GM06990 (cell line): Measurements from ENCODE around the gene UBE3B.

Experiments
- DNase-seq: peaks from one replicate; pipeline ENCODE4 v3.0.0-alpha.2; 2011; ENCODE audit not compliant: insufficient read length; ENCODE audit errors: extremely low read depth
- H3K27me3 ChIP-seq: replicated peaks from 2 replicates; pipeline ENCODE4 v1.6.0; 2011; ENCODE audit warnings: low read length; ENCODE audit not compliant: control insufficient read depth, insufficient read depth
- H3K36me3 ChIP-seq: 2 replicates; pipeline ENCODE4 v1.5.1; 2011; ENCODE audit warnings: low read length; ENCODE audit not compliant: control insufficient read depth, insufficient read depth
- H3K4me3 ChIP-seq: replicated peaks from 2 replicates; pipeline ENCODE4 v1.5.1; 2011; ENCODE audit warnings: low read depth, mild to moderate bottlenecking, control low read depth, low read length
- CTCF ChIP-seq: IDR thresholded peaks from 2 replicates; pipeline ENCODE4 v1.5.1; 2011; ENCODE audit warnings: low read length, control low read depth, mild to moderate bottlenecking, inconsistent platforms; ENCODE audit not compliant: insufficient read depth, poor library complexity, severe bottlenecking

Gene UBE3B

GRCh38 chr12:109461049-109461845 is 16.2 kb upstream of the UBE3B start:
- TF ChIP-seq CTCF, result no peak
- no peak for DNase-seq
- no peaks in the 10 kb centered on the region for H3K27me3 ChIP-seq
- no peak overlapping the region for H3K4me3 ChIP-seq
- peaks cover 13% of the 10 kb centered on the region for H3K36me3 ChIP-seq

- H3K4me3 ChIP-seq, result no peak overlapping the region
- no peaks in the 10 kb centered on the region for H3K27me3 ChIP-seq
- no peak for TF ChIP-seq CTCF
- no peak for DNase-seq
- peaks cover 16% of the 10 kb centered on the region for H3K36me3 ChIP-seq
These were observed 15.3 kb upstream of the UBE3B start for GRCh38 chr12:109461846-109462756.

GRCh38 chr12:109462868-109463692 is 14.4 kb upstream of the UBE3B start:
- no peak for TF ChIP-seq CTCF
- H3K4me3 ChIP-seq, result no peak overlapping the region
- DNase-seq, result no peak
- no peaks in the 10 kb centered on the region for H3K27me3 ChIP-seq
- H3K36me3 ChIP-seq, result peaks cover 16% of the 10 kb centered on the region

GRCh38 chr12:109463756-109464155 is 13.7 kb upstream of the UBE3B start:
- H3K4me3 ChIP-seq, result no peak overlapping the region
- H3K36me3 ChIP-seq, result peaks cover 16% of the 10 kb centered on the region
- H3K27me3 ChIP-seq, result no peaks in the 10 kb centered on the region
- no peak for DNase-seq
- no peak for TF ChIP-seq CTCF

GRCh38 chr12:109464642-109465351 is 12.6 kb upstream of the UBE3B start:
- TF ChIP-seq CTCF, result no peak
- no peak for DNase-seq
- H3K27me3 ChIP-seq, result no peaks in the 10 kb centered on the region
- H3K4me3 ChIP-seq, result no peak overlapping the region
- peaks cover 20% of the 10 kb centered on the region for H3K36me3 ChIP-seq
